GM12878 (cell line): ENCODE data around the gene GRIK5. TPM values are rescaled to one million over a fixed set of nuclear protein-coding genes. Genes with fewer than 3 reads are reported as not detected.

Experiments
- ATAC-seq: fragments of 200-7000 bp; cut with Tn5 transposase; 3 replicates; pipeline ENCODE4 v1.9.1; 2020; ENCODE audit warnings: mild to moderate bottlenecking, moderate library complexity
- BruUV-seq: library from RNA; stranded (reverse); fragments of 400-500 nt; replicated peaks from 2 replicates; lab custom pipeline; 2021; lab: Mats Ljungman, UMichigan
- CTCF ChIA-PET: fragments of 300-600 bp; sonication (Branson Sonifier 250); formaldehyde crosslinking; extraction: SDS; loops from one replicate; lab custom pipeline; 2021; ENCODE audit warnings: inconsistent platforms; lab: Yijun Ruan, JAX
- POLR2A ChIA-PET: fragments of 350-600 bp; formaldehyde crosslinking; extraction: SDS; loops from one replicate; lab custom pipeline; 2021; ENCODE audit warnings: inconsistent platforms; lab: Charles Lee
- RAD21 ChIA-PET: fragments of 300-600 bp; sonication (Branson Sonifier 250); formaldehyde crosslinking; loops from one replicate; lab custom pipeline; 2023; ENCODE audit warnings: antibody characterized with exemption; ENCODE audit not compliant: unreplicated experiment; lab: Charles Lee
- SMC1A ChIA-PET: fragments of 300-600 bp; sonication (Branson Sonifier 250); formaldehyde crosslinking; loops from one replicate; lab custom pipeline; 2023; ENCODE audit not compliant: unreplicated experiment, uncharacterized antibody; lab: Charles Lee
- DNase-seq: peaks from one replicate; pipeline ENCODE4 v3.0.0-alpha.2; 2011; ENCODE audit warnings: low read depth, low spot score
- FAIRE-seq: peaks from 3 replicates; lab custom pipeline; 2011; peaks lifted over from hg19 to GRCh38; lab: Jason Lieb, UNC
- H2AFZ ChIP-seq: 2 replicates; pipeline ENCODE4 v1.6.0; 2011; ENCODE audit warnings: low read depth, low read length, control low read depth; ENCODE audit not compliant: control insufficient read depth
- H3K27ac ChIP-seq: 2 replicates; pipeline ENCODE4 v1.5.1; 2011; ENCODE audit warnings: control low read depth; ENCODE audit not compliant: control insufficient read depth, insufficient read depth
- H3K27me3 ChIP-seq, 2 experiments: replicated peaks in 1 of 2; 2 replicates each; pipeline versions ENCODE4 v1.6.0 to v1.6.1; 2011; ENCODE audit warnings: low read length in 1 of 2; ENCODE audit not compliant: control insufficient read depth in 2 of 2, insufficient read depth in 2 of 2
- H3K36me3 ChIP-seq, 2 experiments: 2 replicates each; pipeline ENCODE4 v1.5.1; 2011; ENCODE audit warnings: low read length in 1 of 2; ENCODE audit not compliant: control insufficient read depth in 2 of 2, insufficient read depth in 2 of 2
- H3K4me1 ChIP-seq: 2 replicates; pipeline ENCODE4 v1.6.1; 2011; ENCODE audit warnings: mild to moderate bottlenecking, low read length, moderate library complexity, mixed read lengths; ENCODE audit not compliant: control insufficient read depth, insufficient read depth
- H3K4me2 ChIP-seq: 2 replicates; pipeline ENCODE4 v1.6.0; 2011; ENCODE audit warnings: control low read depth; ENCODE audit not compliant: control insufficient read depth, insufficient read depth
- H3K4me3 ChIP-seq: fragments of 200-600 bp; sonication (generic); 2 replicates; pipeline ENCODE4 v1.5.1; 2016
- H3K79me2 ChIP-seq: 2 replicates; pipeline ENCODE4 v1.6.0; 2011; ENCODE audit warnings: low read length; ENCODE audit not compliant: control insufficient read depth, insufficient read depth
- H3K9ac ChIP-seq: 2 replicates; pipeline ENCODE4 v1.8.0; 2011; ENCODE audit warnings: low read length, control low read depth, mixed read lengths; ENCODE audit not compliant: control insufficient read depth, insufficient read depth
- H3K9me3 ChIP-seq: replicated peaks from 3 replicates; pipeline ENCODE4 v1.5.1; 2011; ENCODE audit warnings: mild to moderate bottlenecking, low read length; ENCODE audit not compliant: control insufficient read depth, insufficient read depth
- H4K20me1 ChIP-seq: 2 replicates; pipeline ENCODE4 v1.6.0; 2011; ENCODE audit not compliant: control insufficient read depth, insufficient read depth
- ATF3 ChIP-seq: IDR thresholded peaks from 2 replicates; pipeline ENCODE4 v1.6.1; 2011; ENCODE audit warnings: low read depth, mild to moderate bottlenecking, low read length, moderate library complexity, borderline replicate concordance; ENCODE audit errors: extremely low read depth
- CBFB ChIP-seq: IDR thresholded peaks from 2 replicates; pipeline ENCODE4 v1.6.1; 2016; ENCODE audit warnings: antibody characterized with exemption, low read depth
- CBX3 ChIP-seq: fragments of 200-600 bp; sonication (generic); IDR thresholded peaks from 2 replicates; pipeline ENCODE4 v1.6.1; 2016; ENCODE audit warnings: low read depth, borderline replicate concordance
- DPF2 ChIP-seq: fragments of 450-650 bp; IDR thresholded peaks from 2 replicates; pipeline ENCODE4 v1.6.1; 2017; ENCODE audit warnings: mild to moderate bottlenecking
- ELK1 ChIP-seq: IDR thresholded peaks from 2 replicates; pipeline ENCODE4 v1.6.1; 2012; ENCODE audit warnings: low read depth, low read length, improper control_type of control experiment
- SIN3A ChIP-seq: IDR thresholded peaks from 2 replicates; pipeline ENCODE4 v1.6.1; 2012; ENCODE audit warnings: low read depth, low read length, improper control_type of control experiment
- SIX5 ChIP-seq: IDR thresholded peaks from 2 replicates; pipeline ENCODE4 v1.6.1; 2011; ENCODE audit warnings: mild to moderate bottlenecking, low read depth, low read length, moderate library complexity; ENCODE audit not compliant: severe bottlenecking
- SRF ChIP-seq, 2 experiments: IDR thresholded peaks; 2 replicates each; pipeline ENCODE4 v1.6.1; 2011; ENCODE audit warnings: low read depth in 2 of 2, low read length in 2 of 2, mild to moderate bottlenecking in 1 of 2, moderate library complexity in 1 of 2
- TARDBP ChIP-seq: IDR thresholded peaks from 2 replicates; pipeline ENCODE4 v1.6.1; 2016; ENCODE audit warnings: borderline replicate concordance
- TCF12 ChIP-seq: IDR thresholded peaks from 2 replicates; pipeline ENCODE4 v1.6.1; 2011; ENCODE audit warnings: low read depth, mild to moderate bottlenecking, low read length
- ZBED1 ChIP-seq: IDR thresholded peaks from 2 replicates; pipeline ENCODE4 v1.6.1; 2016; ENCODE audit warnings: borderline replicate concordance
- WGBS: methylation state at CpG from one replicate; pipeline ENCODE4 v1.1.6; 2016; ENCODE audit warnings: low lambda C conversion rate; ENCODE audit not compliant: insufficient replicate concordance, insufficient coverage; ENCODE audit errors: missing lambda C conversion rate; 5-methylcytosine and 5-hydroxymethylcytosine counted together
- in situ Hi-C: fragments of 300-500 bp; cut with MboI; formaldehyde crosslinking; loops from 9 replicates; pipeline ENCODE4 v1.14.3; 2018; ENCODE audit warnings: mixed read lengths
- intact Hi-C: fragments of 100-400 bp; cut with micrococcal nuclease; formaldehyde crosslinking; loops from one replicate; pipeline ENCODE4 v1.14.2; 2022; ENCODE audit not compliant: unreplicated experiment
- polyA plus RNA-seq, 11 experiments: library from polyadenylated mRNA; depleted of rRNA in 4 of 11; unstranded in 6 of 11; stranded (reverse) in 5 of 11; fragments of >200 nt; fragmentation: Nextera tagmentation in 4 of 11; fragmentation: Illumina TruSeq in 1 of 11; extraction: Ambion mirVana in 4 of 11; extraction: Trizol in 1 of 11; gene quantifications; 1 replicate in 1 of 11; 2 replicates in 10 of 11; pipeline versions ENCODE4 v1.2.1 to v1.2.3, GENCODE V29; 2011 to 2016; ENCODE audit warnings: inconsistent platforms in 2 of 11, missing spikeins in 2 of 11, low read depth in 1 of 11
- total RNA-seq, 4 experiments: library from RNA; depleted of rRNA in 3 of 4; stranded (reverse); fragments of >200 nt in 3 of 4; fragmentation: Illumina TruSeq in 1 of 4; extraction: Trizol in 1 of 4; gene quantifications; 2 replicates each; pipeline versions ENCODE4 v1.2.1 to v1.2.3, GENCODE V29; 2013 to 2021

GRIK5 gene
- total and polyA plus RNA-seq, 10 of the 15 experiments (the other 5 are each of a cell fraction or from before 2014, with no cell fraction given), result 0.03 to 0.23 (median 0.07) TPM; not detected in 3

- Histone ChIP-seq H3K4me3 (no peak overlapping the region), H4K20me1 (no peaks in the 10 kb centered on the region), H3K4me1 (no peaks in the 10 kb centered on the region), H3K4me2 (no peak overlapping the region), H3K9me3 (no peaks in the 10 kb centered on the region), H3K79me2 (no peaks in the 10 kb centered on the region), H2AFZ (no peak overlapping the region), H3K27ac (no peak overlapping the region), H3K36me3 (no peaks in the 10 kb centered on the region), H3K27me3 (no peaks in the 10 kb centered on the region), H3K9ac (no peak overlapping the region)
- DNase-seq (no peak), ATAC-seq (no peak), FAIRE-seq (no peak)
- in situ Hi-C loops, result no loop called here
- no TSS peak for BruUV-seq
- POLR2A ChIA-PET, result interaction anchor here (0.7 kb wide), 1 partner anchor 48 kb away, joined by 3 read pairs; no protein-coding TSS in a partner anchor
- CTCF ChIA-PET, result no interaction called here
- intact Hi-C loops, result no loop called here
- RAD21 ChIA-PET, result no interaction called here
- WGBS, result 57% methylated on average over 17 of the region's 17 CpGs
- no peak for TF ChIP-seq SIN3A
- no peak for TF ChIP-seq TCF12
- no peak for TF ChIP-seq SIX5
- no peak for TF ChIP-seq CBFB
- TF ChIP-seq SRF (IDR thresholded peaks at IDR 0.05; ENCODE audit: low read depth in 2 of 2, low read length in 2 of 2), result no peak
- TF ChIP-seq DPF2, result no peak
- SMC1A ChIA-PET, result no interaction called here
These were observed 91.5 kb downstream of the GRIK5 start for GRCh38 chr19:41978470-41978869.

GRCh38 chr19:41977916-41978315 is 92.1 kb downstream of the GRIK5 start:
- ChIA-PET CTCF (no interaction called here), SMC1A (no interaction called here), POLR2A (no interaction called here), RAD21 (no interaction called here)
- in situ Hi-C loops (no loop called here), intact Hi-C loops (no loop called here)
- Histone ChIP-seq H3K9ac (no peak overlapping the region), H3K27me3 (no peaks in the 10 kb centered on the region), H3K4me3 (no peak overlapping the region), H3K4me1 (no peaks in the 10 kb centered on the region), H2AFZ (no peak overlapping the region), H3K36me3 (no peaks in the 10 kb centered on the region), H3K27ac (no peak overlapping the region), H3K4me2 (no peak overlapping the region), H3K79me2 (no peaks in the 10 kb centered on the region), H3K9me3 (no peaks in the 10 kb centered on the region)
- DNase-seq (no peak), FAIRE-seq (no peak), ATAC-seq (no peak)
- no TSS peak for BruUV-seq
- 44% methylated on average over 22 of the region's 22 CpGs for WGBS
- TF ChIP-seq CBX3 (no peak), ELK1 (no peak), ATF3 (no peak), TARDBP (no peak), ZBED1 (no peak)
- TF ChIP-seq, all 136 proteins: peak for 0
- no peaks in the 10 kb centered on the region for H4K20me1 ChIP-seq
